GM15510 (cell line): Measurements from ENCODE around the gene IFNL2.

Source experiments
- POLR2A ChIP-seq: IDR thresholded peaks from 3 replicates; pipeline ENCODE4 v1.6.1; 2011; ENCODE audit warnings: borderline replicate concordance; ENCODE audit not compliant: insufficient read length; ENCODE audit errors: extremely low read depth

Gene IFNL2

DNA sequence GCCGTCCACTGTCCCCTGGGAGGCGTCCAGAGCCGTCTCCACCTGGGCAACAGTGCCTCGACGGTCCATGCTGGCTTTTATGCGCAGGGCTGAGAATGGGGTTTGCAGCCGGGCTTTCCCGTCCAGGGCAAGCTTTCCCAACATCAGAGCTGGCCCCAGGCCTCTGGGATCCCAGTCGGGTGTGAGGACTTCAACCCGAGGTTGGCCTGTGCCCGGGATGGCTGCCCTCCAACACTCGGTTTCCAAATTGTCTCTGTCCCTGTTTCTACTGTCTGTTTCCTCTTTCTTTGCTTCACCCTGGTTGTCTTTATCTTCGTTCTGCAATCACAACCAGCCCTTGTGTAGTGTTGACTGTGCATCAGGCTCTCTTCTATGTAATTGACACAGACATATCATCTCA is 19.4 kb upstream of the IFNL2 start, which contains the start of gene IFNL4:
IFNL4 (minus strand) TSS at position 51 of the 400 bp plus-strand sequence.
- TF ChIP-seq POLR2A = no peak

DNA sequence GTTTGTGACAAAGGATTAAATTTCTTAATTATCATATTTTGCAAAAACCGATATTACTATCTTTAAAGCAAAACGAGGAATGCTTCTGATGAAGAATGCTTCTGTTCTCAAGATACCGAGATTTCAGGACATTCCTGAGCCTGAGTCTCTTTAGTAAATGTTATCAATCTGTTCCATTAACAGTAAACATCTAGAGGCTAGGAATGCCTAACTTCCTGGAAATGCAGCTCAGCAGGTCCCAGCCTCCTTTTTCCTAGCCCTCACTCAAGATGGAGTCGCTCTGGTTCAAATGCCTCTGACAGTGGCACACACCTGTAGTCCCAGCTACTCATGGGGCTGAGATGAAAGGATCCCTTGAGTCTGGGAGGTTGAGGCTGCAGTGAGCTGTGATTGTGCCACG is 17.1 kb upstream of the IFNL2 start:
- no peak for TF ChIP-seq POLR2A

DNA sequence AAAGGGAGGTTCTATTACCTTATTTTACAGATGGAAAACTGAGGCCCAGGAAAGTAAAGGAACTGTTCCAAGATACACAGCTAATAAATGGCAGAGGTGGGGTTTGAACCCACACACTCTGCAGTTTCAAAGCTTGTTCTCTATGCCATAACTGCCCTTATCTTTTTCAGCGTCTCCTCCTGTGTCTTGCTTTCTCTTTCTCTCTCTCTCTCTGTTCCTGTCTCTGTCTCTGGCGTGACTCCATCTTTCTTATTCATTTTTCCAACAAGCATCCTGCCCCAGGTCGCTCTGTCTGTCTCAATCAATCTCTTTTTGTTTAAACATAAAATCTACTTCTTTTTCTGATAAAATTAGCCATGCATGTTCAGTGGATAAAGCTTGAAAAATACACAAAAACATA is 16.4 kb upstream of the IFNL2 start:
- TF ChIP-seq POLR2A = no peak

DNA sequence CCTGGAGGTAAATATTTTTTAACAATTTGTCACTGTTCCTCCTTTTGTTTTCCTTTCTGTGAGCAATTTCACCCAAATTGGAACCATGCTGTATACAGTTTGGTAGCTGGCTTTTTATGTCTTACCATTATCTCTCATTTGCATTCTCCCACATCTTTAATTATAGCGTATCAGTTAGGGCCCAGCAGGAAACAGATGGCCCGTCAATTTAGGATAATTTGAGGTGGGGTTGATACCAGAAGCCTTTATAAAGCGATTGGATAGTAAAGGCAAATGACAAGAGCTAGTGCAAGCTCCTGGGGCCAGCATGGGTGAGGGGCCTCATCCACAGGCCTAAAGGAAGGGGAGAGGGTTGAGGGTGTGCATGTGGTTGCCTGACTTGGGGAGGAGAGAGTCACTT is 15.7 kb upstream of the IFNL2 start:
- no peak for TF ChIP-seq POLR2A

DNA sequence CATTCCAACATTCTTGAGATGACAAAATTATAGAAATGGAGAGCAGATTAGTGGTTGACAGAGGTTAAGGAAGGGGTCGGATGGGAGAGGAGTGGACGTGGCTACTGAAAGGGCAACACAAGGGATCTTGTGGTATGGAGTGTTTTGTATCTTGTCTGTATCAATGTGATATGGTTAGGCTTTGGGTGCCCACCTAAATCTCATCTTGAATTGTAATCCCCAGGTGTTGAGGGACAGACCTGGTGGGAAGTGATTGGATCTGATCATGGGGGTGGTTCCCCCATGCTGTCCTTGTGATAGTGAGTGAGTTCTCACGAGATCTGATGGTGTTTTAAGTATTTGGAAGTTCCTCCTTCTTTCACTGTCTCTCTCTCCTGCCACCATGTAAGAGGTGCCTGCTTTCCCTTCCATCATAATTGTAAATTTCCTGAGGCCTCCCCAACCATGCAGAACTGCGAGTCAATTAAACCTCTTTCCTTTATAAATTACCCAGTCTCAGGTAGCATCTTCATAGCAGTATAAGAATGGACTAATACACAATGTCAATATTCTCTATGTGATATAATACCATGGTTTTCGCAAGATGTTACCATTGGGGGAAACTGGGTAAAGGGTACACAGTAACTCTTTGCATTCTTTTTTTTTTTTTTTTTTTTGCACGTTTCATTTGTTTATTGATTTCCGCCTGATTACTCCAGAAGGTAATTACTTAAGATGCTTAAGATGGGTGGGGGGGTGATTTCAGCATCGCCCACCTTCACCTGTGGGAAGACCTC is 14.6 kb upstream of the IFNL2 start:
- TF ChIP-seq POLR2A = no peak

DNA sequence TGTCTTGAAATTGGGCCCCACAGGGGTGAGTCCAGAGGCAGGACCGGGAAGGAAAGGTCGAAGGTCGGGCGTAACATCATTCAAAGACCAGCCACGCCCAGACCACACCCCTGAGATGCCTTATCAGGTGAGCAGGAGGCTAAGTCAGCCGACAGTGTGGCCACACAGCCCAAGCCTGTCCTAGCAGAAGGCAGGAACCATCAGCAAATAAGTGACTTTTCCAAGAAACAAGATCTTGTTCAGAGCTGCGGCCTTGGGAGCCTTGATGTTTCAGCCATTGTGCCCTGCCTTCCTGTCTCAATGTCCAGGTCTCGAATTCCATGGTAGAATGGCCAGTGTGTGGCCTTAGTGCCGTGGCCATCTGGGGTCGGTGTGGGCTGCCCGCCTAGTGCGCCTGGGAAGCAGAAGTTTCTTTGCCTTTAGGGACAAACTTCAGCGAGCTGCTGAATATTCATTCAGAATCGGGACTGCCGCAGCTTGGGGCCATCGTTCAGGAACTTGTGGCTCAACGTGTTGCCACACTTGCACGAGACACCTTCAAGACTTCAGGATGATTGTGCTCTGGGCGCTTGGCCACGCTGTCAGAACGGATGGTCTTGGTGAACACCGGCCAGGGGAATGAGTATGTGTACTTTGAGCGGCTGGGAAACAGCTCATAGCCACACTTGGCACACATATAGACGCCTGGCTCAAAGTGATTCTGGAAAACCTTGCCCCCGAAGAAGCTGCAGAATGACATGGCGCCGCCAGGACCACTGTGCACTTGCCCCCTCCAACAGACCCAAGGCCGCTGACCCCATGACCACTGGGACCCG is 13.5 kb upstream of the IFNL2 start:
- TF ChIP-seq POLR2A = no peak

DNA sequence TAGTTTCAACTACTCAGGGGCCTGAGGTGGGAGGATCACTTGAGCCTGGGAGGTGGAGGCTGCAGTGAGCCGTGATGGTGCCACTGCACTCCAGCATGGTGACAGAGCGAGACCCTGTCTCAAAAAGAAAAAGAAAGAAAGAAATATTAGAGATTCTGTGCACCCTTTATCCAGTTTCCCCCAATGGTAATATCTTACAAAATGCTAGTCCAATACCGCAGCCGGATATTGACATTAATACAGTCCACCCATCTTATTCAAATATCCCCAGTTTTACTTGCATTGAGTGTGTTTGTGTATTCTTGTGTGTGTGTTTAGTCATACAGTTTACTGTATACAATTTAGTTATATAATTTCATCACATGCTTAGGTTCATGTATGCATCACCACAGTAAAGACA is 11.0 kb upstream of the IFNL2 start:
- TF ChIP-seq POLR2A = no peak

DNA sequence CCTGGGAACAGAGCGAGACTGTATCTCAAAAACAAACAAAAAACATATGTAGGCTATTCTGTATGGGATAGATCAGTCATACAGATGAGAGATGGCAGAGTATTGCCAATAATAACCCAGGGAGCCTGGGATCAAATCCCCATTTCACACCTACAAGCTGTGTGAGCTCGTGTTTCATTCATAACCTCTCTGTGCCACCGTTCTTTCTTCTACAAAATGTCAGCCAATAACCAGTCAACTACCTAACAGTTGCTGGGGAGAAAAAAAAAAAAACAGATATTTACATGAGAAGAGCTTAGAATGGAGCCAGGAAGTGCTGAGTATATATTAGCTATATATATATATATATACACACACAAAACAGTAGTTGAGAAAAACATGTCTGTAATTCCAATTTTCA is 6.5 kb upstream of the IFNL2 start:
- TF ChIP-seq POLR2A = no peak

DNA sequence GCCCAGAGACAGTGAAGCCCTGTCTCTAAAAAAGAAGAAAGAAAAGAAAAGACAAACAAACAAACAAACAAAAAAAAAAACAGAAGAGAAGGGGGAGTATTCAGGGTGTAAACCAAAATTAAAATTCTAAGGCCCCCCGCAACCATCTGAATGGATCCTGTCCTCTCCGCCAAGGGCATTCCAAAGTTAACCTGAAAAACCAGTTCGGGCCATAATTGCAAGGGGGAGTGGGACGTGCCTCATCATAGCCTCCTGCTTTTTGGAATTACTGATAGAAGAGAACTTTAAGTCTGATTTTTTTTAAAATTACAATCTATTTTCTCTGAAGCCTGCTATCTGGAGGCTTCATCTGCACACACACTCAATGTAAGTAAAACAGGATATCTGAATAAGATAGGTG is 5.7 kb upstream of the IFNL2 start:
- no peak for TF ChIP-seq POLR2A

DNA sequence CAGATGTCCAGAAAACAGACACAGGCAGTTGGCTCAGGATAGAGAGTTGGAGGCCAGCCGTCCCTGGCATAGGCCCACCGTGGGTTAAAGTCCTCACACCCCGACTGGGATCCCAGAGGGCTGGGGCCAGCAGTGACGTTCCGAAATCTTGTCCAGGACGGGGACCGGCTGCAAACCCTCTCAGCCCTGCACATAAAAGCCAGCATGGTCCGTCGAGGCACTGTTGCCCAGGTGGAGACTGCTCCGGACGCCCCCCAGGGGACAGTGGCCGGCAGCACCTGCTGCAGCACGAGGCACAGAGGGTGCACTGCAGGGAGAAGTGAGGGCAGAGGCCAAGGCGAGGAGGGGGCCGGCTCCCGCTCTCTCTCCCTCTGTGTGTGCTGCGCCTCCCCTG is 4.3 kb upstream of the IFNL2 start:
- TF ChIP-seq POLR2A = no peak

DNA sequence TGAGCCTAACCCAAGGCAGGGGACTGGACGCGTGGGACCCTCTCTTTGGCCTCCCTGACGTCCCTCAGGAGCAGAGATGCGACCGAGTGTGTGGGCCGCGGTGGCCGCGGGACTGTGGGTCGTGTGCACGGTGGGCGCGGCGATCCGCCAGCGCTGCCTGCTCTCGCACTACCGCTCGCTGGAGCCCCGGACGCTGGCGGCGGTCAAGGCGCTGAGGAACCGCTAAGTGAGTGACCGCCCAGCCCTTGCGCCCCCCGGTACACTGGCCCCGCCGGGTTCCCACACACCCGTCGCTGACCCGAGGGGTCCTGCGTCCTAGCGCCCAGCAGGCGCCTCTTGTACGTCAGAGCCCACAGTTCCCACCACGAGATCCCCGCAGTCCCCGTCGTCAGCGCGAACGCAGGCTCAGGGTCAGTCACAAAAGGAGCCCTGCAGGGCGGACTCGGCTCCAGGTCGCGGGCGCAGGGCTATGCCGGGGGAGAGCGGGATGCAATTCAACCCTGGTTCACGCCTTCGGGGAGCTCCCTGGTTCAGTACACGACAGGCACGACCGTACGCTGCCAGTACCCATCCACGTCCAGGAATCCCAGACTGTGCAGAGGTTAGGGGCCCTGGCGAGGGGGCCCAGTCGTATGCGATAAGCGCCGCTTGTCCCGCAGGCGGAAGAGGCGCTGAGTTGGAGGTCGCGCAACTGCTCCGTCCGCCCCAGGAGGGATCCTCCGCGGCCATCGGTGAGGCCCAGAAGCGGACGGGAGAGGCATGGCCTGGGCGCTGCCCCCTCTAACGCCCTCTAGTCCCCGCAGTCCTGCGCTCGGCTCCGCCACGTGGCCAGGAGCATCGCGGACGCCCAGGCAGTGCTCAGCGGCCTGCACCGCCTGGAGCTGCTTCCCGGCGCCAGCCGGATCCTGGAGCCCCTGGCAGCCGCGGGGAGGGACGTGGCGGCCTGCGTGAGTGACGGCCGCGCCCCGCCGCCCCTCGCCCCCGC is 3.6 kb upstream of the IFNL2 start:
- no peak for TF ChIP-seq POLR2A

DNA sequence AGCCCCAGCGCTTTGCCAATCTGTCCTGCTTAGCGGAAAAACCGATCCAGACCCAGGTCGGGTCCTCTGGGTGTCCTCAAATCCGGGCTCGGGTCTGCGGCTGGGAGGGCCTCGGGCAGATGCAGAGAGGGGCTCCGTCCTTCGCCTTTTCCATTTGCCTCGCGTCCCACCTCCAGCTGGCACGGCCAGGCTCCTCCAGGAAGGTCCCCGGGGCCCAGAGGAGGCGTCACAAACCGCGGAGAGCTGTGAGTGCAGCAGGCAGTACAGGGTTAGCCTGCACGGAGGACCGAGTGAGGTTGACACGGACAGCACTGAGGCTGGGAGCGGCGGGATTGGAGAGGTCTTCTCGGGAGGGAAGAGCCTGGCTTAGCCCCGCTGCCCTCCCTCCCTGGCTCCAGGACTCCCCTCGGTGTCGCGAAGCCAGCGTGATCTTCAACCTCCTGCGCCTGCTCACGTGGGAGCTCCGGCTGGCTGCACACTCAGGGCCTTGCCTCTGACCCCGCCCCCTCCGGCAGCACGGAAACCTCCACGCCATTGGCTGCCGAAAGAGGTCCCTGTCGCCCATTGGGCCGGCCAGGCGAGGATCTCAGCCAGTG is 2.8 kb upstream of the IFNL2 start:
- TF ChIP-seq POLR2A = no peak

DNA sequence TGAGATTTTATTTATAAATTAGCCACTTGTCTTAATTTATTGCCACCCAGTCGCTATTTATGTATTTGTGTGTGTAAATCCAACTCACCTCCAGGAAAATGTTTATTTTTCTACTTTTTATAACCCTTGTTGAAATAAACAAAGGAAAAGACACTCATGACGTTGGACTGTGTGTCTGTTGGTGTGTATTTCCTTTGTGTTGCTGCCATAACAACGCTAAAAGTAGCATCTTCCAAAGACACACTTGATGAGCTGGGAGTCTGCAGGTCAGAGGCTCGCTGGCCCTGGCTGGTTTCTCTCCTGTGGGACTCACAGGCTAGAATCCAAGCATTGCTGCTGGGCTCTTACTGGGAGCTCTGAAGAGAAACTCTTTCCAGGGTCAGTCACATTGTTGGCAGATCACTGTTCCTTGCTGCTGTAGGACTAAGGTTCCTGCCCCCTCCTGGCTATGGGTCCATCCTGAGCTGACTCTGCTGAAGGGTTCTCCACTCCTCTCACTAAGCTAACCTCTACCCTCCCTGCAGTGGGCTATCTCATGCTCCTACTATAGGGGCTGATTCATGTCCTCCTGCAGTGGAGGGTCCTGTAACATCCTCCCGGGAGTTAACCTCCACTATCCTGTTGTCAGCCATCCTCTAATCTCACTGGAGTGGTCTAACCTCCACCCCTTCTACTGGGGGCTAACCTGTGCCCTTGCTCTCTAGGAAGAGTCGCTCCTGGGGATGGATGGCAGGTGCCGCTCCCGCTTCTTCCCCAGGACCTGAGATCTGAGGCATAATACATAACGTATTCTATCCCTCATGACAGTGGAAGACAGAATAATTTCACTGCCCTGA is 2.1 kb downstream of the IFNL2 start:
- TF ChIP-seq POLR2A = no peak

DNA sequence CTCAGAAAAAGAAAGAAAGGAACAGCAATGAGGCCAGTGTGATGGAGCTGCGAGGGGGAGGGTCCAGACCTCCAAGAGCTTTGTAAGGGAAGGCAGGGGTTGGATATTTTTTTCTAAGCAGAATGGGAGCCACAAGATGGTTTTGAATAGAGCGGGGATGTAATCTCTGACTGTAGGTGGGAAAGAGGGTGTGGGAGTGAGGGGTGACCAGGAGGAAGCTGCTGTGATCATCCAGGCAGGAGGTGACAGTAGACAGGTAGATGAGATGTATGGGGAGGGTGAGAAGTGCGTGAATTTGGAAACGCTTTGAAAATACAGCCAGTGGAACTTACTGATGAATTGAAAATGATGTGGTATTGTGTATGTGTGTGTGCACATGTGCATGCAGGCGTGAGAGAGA is 7.4 kb downstream of the IFNL2 start:
- TF ChIP-seq POLR2A = no peak

DNA sequence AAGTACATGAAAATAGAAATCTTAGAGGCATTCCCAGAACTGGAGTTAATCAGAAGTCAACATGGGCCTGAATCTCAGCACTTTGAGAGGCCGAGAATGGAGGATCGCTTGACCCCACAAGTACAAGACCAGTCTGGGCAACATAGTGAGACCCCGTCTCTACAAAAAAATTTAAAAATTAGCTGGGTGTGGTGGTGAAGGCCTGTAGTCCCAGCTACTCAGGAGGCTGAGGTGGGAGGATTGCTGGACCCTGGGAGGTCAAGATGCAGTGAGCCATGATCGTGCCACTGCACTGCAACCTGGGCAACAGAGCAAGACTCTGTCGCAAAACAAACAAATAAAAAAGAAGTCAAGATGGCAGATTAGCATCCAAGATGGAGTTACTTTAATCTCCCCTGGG is 8.5 kb downstream of the IFNL2 start:
- TF ChIP-seq POLR2A = no peak

DNA sequence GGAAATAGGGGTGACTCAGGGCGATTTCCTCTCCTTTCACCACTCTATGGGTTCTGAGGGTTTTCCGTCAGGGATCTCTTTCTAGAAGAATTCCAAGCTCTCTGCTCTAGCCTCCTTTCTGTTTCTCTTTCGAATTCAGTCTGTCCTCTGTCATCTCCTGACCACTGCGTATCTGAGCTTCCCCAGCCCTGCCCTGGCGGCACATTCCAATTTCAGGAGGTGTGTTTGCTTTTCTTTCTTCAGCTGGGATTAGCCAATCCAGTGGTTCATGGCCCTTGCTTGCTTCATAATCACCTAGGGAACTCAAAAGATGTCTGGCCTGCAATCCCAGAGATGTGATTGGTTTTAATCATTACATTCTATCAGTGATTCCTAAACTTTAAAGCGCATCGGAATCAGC is 9.4 kb downstream of the IFNL2 start:
- no peak for TF ChIP-seq POLR2A
